Erythroblast (primary cell): ENCODE results near the gene CASTOR2.

Experiments
- GATA1 ChIP-seq: IDR thresholded peaks from 2 replicates; pipeline ENCODE4 v1.6.1; 2011; ENCODE audit warnings: low read depth, mild to moderate bottlenecking, control low read depth, low read length, moderate library complexity
- POLR2A ChIP-seq: IDR thresholded peaks from 2 replicates; pipeline ENCODE4 v1.6.1; 2011; ENCODE audit warnings: mild to moderate bottlenecking, low read length

DNA sequence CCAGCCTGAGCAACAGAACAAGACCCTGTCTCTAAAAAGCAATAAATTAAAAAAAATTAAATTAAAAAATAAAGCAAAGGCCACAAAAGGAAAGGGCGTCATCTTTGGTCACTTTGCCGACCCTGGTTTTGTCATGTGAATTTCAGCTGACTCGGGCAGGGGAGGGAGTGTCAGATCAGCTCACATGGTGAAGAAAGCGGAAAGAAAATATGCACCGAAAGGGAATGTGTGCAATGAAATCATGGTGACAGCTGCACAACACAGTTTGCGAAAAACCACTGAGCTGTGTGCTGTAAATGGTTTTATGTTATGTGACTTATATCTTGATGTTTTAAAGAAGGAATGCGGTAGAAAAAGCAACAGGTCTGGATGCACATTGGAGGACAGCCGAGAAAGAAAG is 69.3 kb downstream of the CASTOR2 start:
- no peak for TF ChIP-seq POLR2A
- TF ChIP-seq GATA1 = no peak
